HG02870 (cell line): Measurements from ENCODE around the gene HRH3.

Experiments used
- ATAC-seq: cut with Tn5 transposase; IDR thresholded peaks from one replicate; pipeline ENCODE4 v1.9.1; 2021; ENCODE audit warnings: mild to moderate bottlenecking, moderate library complexity; ENCODE audit not compliant: unreplicated experiment

Gene HRH3

DNA sequence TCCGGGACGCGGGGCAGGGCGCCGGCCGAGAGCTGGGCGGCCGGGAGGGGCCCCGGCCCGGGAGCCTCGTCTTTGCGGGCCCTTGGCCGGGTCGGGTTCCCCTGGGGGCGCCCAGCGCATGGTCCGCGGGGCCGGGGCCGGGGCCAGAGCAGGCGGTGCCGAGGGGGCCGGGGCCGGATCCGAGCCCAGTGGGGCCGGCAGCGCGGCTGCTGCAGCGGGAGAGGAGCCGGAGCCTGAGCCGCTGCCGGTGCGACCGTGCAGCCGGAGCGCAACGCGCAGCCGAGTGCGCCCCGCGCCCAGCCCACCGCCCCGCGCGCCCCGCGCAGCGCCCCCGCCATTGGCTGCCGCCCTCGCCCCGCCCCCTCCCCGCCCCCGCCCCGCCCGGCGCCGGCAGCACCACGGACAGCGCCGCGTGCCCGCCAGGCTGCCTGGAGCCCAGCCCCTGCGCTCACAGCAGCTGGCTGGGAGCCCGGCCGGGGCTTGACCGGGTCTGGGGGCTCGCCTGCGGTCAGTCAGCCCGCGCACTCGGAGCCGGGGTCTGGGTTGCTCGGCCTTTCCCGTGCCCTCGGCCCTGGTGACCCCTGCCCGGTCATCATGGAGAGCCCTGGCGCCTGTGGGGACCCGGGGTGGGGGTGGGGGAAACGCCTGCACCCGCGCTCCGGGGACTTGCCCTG, at the start of gene HRH3:
TSS of gene HRH3 (minus strand) at position 287 of the 674 bp plus-strand sequence. CDS start 308 bp downstream, outside the sequence.
- ATAC-seq, result no peak

DNA sequence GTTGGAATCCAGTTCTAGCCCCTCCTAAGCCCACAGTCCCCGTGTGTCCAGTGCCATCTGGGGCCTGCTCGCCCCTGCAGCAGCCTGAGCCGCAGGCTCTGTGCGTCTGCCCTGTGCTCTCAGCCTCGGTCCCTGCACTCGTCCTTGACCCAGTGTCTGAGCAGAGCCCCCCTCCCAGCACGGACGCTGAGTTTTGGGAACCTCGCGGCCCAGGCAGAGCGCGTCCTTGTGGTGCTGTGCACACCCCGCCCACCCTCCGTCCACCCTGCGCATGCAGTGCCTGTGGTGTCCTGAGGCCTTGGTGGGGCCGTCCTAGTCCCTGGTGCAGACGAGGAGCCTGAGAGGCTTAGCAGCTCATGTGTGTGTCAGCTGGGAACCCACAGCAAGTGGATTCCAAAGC, 49.8 kb upstream of the HRH3 start:
- ATAC-seq, result no peak

GRCh38 chr20:62269378-62269777, 49.3 kb upstream of the HRH3 start:
- ATAC-seq, result no peak

DNA sequence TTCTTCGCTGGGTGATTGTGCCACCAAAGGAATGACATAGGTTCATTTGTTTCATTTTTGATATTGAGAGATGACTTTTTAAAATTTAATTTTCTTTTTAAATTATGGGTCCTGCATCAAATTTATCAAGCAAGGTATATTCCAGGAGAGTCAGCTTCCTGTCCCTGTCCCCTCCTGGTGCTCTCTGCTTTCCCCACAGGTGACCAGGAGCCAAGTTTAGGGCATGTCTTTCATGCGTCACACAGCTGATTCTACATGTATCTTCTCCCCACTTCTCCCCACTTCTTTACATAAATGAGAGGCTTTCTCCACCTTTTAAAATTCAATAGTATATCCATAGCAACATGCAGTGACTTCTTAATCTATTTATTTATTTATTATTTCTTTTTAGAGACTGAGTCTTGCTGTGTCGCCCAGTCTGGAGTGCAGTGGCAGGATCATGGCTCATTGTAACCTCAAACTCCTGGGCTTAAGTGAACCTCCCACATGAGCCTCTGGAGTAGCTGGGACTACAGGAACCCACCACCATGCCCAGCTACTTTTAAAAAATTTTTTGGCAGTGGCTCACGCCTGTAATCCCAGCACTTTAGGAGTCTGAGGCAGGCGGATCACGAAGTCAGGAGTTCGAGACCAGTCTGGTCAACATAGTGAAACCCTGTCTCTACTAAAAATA, 48.3 kb upstream of the HRH3 start:
- ATAC-seq, result no peak

GRCh38 chr20:62267543-62267942, 47.5 kb upstream of the HRH3 start:
- no peak for ATAC-seq

- ATAC-seq, result no peak
These were observed 46.8 kb upstream of the HRH3 start for GRCh38 chr20:62266851-62267250.

DNA sequence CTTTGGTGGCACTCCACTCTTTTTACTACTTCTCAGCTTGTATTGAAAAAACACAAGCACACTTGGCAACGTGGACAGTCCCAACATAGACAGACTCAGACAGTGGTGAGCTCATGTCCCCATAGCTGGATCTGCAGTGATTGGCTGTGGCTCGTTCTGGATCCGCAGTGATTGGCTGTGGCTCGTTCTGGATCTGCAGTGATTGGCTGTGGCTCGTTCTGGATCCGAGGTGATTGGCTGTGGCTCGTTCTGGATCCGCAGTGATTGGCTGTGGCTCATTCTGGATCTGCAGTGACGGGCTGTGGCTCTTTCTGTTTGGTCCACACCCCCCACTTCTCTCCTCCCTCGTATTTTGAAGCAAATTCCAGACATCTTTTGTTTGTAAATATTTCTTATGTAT, 46.3 kb upstream of the HRH3 start:
- ATAC-seq, result no peak

- no peak for ATAC-seq
These were observed 45.3 kb upstream of the HRH3 start for GRCh38 chr20:62265365-62265764.

DNA sequence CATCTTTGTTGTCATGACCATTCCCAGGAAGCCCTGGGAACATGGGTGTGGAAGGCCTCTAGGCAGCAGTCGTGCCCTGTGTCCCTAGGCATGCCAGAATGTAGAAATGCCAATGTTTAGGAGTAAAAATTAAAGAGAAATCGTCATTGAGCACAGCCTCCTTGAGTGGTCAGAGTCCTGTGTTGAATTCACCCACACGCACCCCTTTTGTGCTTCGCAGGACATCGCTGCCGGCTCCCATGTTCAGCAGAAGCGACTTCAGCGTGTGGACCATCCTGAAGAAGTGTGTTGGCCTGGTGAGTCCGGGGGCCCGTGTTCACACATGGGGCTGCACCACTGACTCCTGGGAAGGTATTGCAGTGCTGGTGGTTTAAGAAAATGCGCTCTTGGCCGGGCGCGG, 43.3 kb upstream of the HRH3 start:
- ATAC-seq, result no peak

- no peak for ATAC-seq
These were observed 42.0 kb upstream of the HRH3 start for GRCh38 chr20:62262064-62262463.

- ATAC-seq, result no peak
These were observed 39.2 kb upstream of the HRH3 start for GRCh38 chr20:62259294-62259565.

- no peak for ATAC-seq
These were observed 38.6 kb upstream of the HRH3 start for GRCh38 chr20:62258499-62259293.

DNA sequence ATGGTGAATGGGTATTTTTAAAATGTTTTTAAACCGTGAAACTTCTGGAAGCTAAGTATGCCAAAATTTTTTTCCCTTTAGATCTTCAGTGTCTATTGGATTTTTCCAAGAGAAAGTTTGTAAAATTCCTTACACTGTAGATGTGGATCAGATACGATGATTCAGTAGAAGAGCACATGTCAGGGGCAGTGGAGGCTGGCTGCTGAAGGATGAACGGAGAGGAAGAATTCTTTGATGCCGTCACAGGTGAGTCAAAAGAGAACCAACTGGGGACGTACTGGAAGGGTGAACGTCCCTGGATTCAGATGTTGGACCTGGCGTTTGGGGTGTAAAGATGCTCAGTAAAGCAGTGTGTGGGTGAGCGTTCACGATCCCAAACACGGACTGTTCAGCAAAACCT, 35.9 kb upstream of the HRH3 start:
- ATAC-seq, result no peak

GRCh38 chr20:62254021-62254724, 34.1 kb upstream of the HRH3 start:
- ATAC-seq, result no peak

DNA sequence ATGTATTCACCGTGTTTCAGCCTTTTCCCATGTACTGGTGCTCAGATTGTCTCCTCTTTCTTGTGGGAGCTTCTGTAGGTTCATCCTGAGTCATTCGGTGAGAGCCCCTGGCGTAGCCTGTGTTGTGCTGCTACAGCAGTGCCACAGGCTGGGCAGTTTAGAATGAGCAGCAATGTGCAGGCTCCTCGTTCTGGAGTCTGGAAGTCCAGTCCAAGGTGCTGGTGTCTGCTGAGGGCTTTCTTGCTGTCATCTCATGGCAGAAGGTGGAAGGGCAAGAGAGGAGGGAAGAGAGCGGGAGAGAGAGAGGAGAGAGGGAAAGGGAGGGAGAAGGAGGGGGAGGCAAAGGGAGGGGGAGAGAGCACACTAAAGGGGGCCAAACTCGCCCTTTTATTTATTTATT, 33.3 kb upstream of the HRH3 start:
- ATAC-seq, result no peak

GRCh38 chr20:62252342-62252966, 32.4 kb upstream of the HRH3 start:
- ATAC-seq, result no peak

DNA sequence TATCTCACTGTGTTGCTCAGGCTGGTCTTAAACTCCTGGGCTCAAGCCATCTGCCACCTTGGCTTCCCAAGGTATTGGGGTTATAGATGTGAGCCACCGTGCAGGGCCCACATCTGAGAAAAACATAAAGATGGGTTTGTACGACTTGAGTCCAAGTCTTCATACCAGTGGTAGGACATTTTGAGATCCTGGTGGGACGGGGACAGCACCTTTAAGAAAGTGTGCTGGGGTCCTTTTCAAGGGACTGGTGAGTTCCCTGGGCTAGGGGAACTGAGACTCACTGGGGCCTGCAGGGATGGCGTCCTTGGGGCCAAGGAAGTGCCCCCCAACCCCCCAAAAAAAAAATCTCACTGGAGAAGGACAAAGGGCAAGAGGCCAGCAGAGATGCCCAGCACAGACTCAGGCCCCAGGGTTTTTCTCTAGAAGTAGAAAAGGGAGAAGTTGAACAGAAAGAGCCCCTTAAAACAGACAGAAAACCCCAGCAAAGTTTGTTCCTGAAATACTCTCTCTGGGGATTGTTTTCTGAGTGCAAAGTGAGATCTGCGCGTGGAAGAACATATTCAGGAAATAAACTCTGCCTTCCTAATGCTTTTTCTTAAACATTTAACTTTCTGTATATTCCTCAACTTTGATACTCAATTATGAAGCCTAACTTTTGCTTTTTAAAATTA, 28.9 kb upstream of the HRH3 start:
- ATAC-seq, result no peak

DNA sequence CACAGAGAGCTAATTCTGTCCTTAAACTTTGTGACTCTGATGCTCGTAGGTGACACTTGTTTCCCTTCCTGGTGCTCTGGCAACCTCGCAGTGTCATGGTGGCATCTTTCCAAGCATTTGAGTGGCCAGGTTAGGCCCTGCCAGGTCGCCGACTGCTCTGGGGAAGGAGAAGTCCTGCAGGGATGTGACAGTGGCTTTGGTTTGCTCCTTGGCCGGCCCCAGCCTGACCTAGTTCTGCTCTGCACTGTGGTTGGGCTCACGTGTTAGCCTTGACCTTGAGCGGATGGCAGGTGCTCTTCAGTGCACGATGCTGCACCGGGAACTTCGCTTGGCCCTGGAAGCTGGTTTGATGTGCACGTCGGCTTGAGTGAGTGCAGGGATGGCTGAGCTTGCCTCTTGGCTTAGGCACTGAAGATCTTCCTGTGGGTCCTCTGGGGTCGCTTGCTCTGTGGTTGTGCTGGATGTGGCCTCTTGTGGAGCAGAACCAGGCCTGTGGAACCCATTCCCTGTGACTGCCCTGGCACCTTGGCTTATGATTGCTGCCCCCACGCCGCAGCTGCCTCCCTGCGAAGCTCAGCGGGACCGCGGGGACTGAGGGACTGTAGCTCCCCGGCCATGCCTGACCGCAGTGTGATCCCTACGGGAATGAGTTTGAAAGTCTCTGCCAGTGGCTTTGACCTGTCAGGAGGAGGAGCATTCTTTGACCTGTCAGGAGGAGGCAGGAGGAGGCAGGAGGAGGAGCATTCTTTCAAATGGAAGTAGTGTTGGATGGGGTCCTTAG, 27.0 kb upstream of the HRH3 start:
- no peak for ATAC-seq

DNA sequence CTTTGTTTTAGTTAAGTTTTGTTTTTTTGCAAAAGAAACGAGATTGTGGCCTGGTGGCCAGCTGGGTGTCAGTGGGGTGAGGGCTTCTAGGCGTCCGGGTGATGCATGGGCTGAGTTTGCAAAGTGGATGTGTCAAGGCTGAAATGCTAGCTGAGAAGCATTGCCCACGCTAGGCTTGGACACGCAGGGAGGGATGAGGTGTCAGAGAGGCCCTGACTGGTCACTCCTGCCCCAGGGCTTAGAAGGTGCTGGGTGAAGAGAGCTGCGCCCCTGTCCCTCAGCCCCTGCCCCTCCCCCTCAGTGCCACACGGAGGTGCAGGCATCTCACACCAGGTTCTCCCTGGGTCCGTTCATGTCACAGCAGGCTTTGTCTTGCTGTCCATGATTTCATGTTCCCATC, 26.4 kb upstream of the HRH3 start:
- no peak for ATAC-seq

GRCh38 chr20:62245911-62246280, 25.8 kb upstream of the HRH3 start:
- ATAC-seq, result no peak
